ENCODE results near the gene KLHL22. TPM values are rescaled to one million over a fixed set of nuclear protein-coding genes. Genes with fewer than 3 reads are reported as not detected.
"Not testable (repeated sequence)": the region's sequence is repeated elsewhere in the genome, so short reads cannot be mapped to it uniquely, and the experiment has no call there.

The KLHL22 gene
- total and polyA plus RNA-seq, 2 donors (not counting 1 experiment from before 2014, with no cell fraction given): 17.4 to 35.3 TPM

- no peak overlapping the region for H2AFZ ChIP-seq (ENCODE audit: low read length)
- peak; percentile 91 to 95 for DNase-seq (ENCODE audit: low read depth in 2 of 2)
- peak overlapping the region; percentile 97 for H3K9ac ChIP-seq (ENCODE audit: insufficient read depth, low read length)
- TF ChIP-seq EZH2 (IDR thresholded peaks at IDR 0.05; ENCODE audit: low read length, missing control alignments) (no peak), CTCF (conservative IDR thresholded peaks at IDR 0.05 in 1 of 2, IDR thresholded peaks at IDR 0.05 in 1 of 2; ENCODE audit: low read depth in 1 of 2, low read length in 2 of 2) (no peak)
- peaks cover 66% of the 10 kb centered on the region for H3K79me2 ChIP-seq (ENCODE audit: control insufficient read depth, insufficient read depth, low read length)
- no peaks in the 10 kb centered on the region for H3K27me3 ChIP-seq (ENCODE audit: control insufficient read depth, insufficient read depth, low read length)
- H3K4me2 ChIP-seq (ENCODE audit: extremely low read depth, insufficient read depth, low read length): peak overlapping the region; percentile 99
- H3K4me1 ChIP-seq (ENCODE audit: control insufficient read depth, extremely low read depth, insufficient read depth, low read length): peaks cover 8% of the 10 kb centered on the region
- H4K20me1 ChIP-seq (ENCODE audit: control insufficient read depth, extremely low read depth, insufficient read depth, low read length): no peaks in the 10 kb centered on the region
- H3K27ac ChIP-seq (ENCODE audit: insufficient read depth, low read length): peak overlapping the region; percentile 97
- no peaks in the 10 kb centered on the region for H3K9me3 ChIP-seq (ENCODE audit: control insufficient read depth, insufficient read depth, low read depth, low read length)
- peak overlapping the region; percentile 52 to 95 (median 66) for H3K4me3 ChIP-seq (replicated peaks in 1 of 4; ENCODE audit: control extremely low read depth in 1 of 4, insufficient read depth in 1 of 4, low read depth in 3 of 4, low read length in 4 of 4)
- H3K36me3 ChIP-seq (ENCODE audit: control insufficient read depth, insufficient read depth, low read length): peaks cover 4% of the 10 kb centered on the region
Measured at GRCh38 chr22:20509344-20510047, 13.9 kb upstream of the KLHL22 start.

GRCh38 chr22:20508815-20509271 is 13.2 kb upstream of the KLHL22 start:
- TF ChIP-seq CTCF (conservative IDR thresholded peaks at IDR 0.05 in 1 of 2, IDR thresholded peaks at IDR 0.05 in 1 of 2; ENCODE audit: low read depth in 1 of 2, low read length in 2 of 2) (no peak), EZH2 (IDR thresholded peaks at IDR 0.05; ENCODE audit: low read length, missing control alignments) (no peak)
- no peaks in the 10 kb centered on the region for H3K27me3 ChIP-seq (ENCODE audit: control insufficient read depth, insufficient read depth, low read length)
- peaks cover 60% of the 10 kb centered on the region for H3K79me2 ChIP-seq (ENCODE audit: control insufficient read depth, insufficient read depth, low read length)
- no peaks in the 10 kb centered on the region for H4K20me1 ChIP-seq (ENCODE audit: control insufficient read depth, extremely low read depth, insufficient read depth, low read length)
- DNase-seq (ENCODE audit: low read depth in 2 of 2): no peak
- H3K4me1 ChIP-seq (ENCODE audit: control insufficient read depth, extremely low read depth, insufficient read depth, low read length): peaks cover 12% of the 10 kb centered on the region
- H3K36me3 ChIP-seq (ENCODE audit: control insufficient read depth, insufficient read depth, low read length): peaks cover 2% of the 10 kb centered on the region
- H3K4me3 ChIP-seq (replicated peaks in 1 of 4; ENCODE audit: control extremely low read depth in 1 of 4, insufficient read depth in 1 of 4, low read depth in 3 of 4, low read length in 4 of 4): peak overlapping the region; percentile 52 to 95 (median 66)
- H3K4me2 ChIP-seq (ENCODE audit: extremely low read depth, insufficient read depth, low read length): peak overlapping the region; percentile 99
- H3K9ac ChIP-seq (ENCODE audit: insufficient read depth, low read length): peak overlapping the region; percentile 97
- H3K9me3 ChIP-seq (ENCODE audit: control insufficient read depth, insufficient read depth, low read depth, low read length): no peaks in the 10 kb centered on the region
- H3K27ac ChIP-seq (ENCODE audit: insufficient read depth, low read length): peak overlapping the region; percentile 97
- no peak overlapping the region for H2AFZ ChIP-seq (ENCODE audit: low read length)

GRCh38 chr22:20508067-20508755 is 12.6 kb upstream of the KLHL22 start:
- H2AFZ ChIP-seq (ENCODE audit: low read length); H3K27me3 ChIP-seq (ENCODE audit: control insufficient read depth, insufficient read depth, low read length); H3K36me3 ChIP-seq (ENCODE audit: control insufficient read depth, insufficient read depth, low read length); H4K20me1 ChIP-seq (ENCODE audit: control insufficient read depth, extremely low read depth, insufficient read depth, low read length); H3K9me3 ChIP-seq (ENCODE audit: control insufficient read depth, insufficient read depth, low read depth, low read length); DNase-seq (ENCODE audit: low read depth in 2 of 2): not testable (repeated sequence)
- Histone ChIP-seq H3K4me1 (ENCODE audit: control insufficient read depth, extremely low read depth, insufficient read depth, low read length) (peaks cover 14% of the 10 kb centered on the region), H3K4me3 (replicated peaks in 1 of 4; ENCODE audit: control extremely low read depth in 1 of 4, insufficient read depth in 1 of 4, low read depth in 3 of 4, low read length in 4 of 4) (peak overlapping the region; percentile 52 to 95 (median 75)), H3K27ac (ENCODE audit: insufficient read depth, low read length) (peak overlapping the region; percentile 97), H3K9ac (ENCODE audit: insufficient read depth, low read length) (peak overlapping the region; percentile 97), H3K4me2 (ENCODE audit: extremely low read depth, insufficient read depth, low read length) (peak overlapping the region; percentile 99), H3K79me2 (ENCODE audit: control insufficient read depth, insufficient read depth, low read length) (peaks cover 53% of the 10 kb centered on the region)
